ENCODE results near the gene DLK2.

GRCh38 chr6:43412541-43412940 lies 42.8 kb downstream of the DLK2 start:
- TF ChIP-seq, protein P1, sequence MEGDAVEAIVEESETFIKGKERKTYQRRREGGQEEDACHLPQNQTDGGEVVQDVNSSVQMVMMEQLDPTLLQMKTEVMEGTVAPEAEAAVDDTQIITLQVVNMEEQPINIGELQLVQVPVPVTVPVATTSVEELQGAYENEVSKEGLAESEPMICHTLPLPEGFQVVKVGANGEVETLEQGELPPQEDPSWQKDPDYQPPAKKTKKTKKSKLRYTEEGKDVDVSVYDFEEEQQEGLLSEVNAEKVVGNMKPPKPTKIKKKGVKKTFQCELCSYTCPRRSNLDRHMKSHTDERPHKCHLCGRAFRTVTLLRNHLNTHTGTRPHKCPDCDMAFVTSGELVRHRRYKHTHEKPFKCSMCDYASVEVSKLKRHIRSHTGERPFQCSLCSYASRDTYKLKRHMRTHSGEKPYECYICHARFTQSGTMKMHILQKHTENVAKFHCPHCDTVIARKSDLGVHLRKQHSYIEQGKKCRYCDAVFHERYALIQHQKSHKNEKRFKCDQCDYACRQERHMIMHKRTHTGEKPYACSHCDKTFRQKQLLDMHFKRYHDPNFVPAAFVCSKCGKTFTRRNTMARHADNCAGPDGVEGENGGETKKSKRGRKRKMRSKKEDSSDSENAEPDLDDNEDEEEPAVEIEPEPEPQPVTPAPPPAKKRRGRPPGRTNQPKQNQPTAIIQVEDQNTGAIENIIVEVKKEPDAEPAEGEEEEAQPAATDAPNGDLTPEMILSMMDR (IDR thresholded peaks at IDR 0.05) = no peak
- no peak for TF ChIP-seq ZFX (IDR thresholded peaks at IDR 0.05; ENCODE audit: borderline replicate concordance)

All from 22Rv1 (cell line).